ENCODE measurements around the gene CEBPA.
A peak's percentile ranks its signal among the peaks of the same experiment; 100 is the strongest.

CEBPA gene

GRCh38 chr19:33302175-33302973 lies at the start of gene CEBPA:
Gene CEBPA (minus strand): TSS chr19:33302534. CDS start chr19:33302414, 120 bp downstream.
- DNase-seq, result peak; percentile 65

DNA sequence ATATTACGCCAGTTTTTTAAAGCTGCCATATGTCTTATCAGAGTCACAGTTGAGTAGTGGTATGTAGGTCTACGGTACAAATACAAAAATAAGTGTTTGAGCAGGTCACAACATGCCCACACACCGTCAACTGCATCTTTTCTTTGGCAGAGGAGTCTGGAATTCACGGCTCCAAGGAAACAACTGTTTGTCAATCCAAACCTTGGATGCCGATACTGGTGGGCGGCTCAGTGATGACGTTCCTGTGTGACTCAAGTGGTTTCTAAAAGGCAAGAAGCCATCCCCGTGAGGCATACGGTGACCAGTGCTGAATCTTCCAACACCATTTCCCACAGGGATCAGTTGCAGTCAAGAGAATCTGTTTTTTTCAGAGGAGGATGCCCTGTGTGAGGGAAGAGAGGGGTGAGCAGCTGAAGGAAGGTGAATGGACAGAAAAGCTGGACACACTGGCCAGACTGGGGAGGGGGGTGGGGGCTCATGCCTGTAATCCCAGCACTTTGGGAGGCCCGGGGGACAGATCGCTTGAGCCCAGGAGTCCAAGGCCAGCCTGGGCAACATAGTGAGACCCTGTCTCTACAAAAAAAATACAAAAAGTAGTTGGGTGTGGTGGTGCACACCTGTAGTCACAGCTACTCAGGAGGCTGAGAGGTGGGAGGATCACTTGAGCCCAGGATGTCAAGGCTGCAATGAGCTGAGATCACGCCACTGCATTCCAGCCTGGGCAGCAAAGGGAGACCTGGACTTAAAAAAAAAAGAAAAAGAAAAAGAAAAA lies 48.4 kb upstream of the CEBPA start:
- DNase-seq, result no peak

- DNase-seq, result no peak
These were observed 47.3 kb upstream of the CEBPA start for GRCh38 chr19:33349319-33350289.

DNA sequence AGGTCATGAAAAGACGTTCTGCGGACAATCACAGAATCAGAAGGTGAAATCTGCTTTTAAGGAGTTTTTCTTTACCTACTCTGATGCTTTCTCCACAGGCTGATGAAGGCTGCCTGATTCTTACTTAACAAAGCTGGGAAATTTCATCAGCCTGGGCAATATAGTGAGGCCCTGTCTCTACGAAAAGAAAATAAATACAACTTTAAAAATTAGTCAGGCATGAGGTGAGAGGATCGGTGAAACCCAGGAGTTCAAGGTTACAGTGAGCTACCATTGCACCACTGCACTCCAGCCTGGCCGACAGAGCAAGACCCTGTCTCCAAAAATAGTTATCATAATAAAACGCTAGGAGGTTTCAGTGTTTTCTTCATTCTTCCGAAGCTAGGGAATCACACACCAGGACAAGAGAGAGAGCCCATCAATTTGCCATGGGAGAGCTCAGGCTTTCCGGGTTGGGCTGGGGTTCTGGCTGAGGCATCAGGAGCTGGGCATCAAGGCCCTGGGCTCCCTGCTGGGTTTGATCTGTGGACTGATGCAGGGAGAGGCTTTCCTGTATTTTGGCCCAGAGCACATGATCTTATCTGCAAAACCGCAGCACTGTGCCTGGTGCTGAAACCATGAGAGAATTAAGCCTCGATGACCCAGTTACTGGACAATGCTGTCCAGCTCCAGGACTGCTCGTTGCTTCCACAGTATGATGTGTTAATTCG lies 46.1 kb upstream of the CEBPA start:
- DNase-seq, result no peak

- no peak for DNase-seq
These were observed 45.0 kb upstream of the CEBPA start for GRCh38 chr19:33347300-33347699.

DNA sequence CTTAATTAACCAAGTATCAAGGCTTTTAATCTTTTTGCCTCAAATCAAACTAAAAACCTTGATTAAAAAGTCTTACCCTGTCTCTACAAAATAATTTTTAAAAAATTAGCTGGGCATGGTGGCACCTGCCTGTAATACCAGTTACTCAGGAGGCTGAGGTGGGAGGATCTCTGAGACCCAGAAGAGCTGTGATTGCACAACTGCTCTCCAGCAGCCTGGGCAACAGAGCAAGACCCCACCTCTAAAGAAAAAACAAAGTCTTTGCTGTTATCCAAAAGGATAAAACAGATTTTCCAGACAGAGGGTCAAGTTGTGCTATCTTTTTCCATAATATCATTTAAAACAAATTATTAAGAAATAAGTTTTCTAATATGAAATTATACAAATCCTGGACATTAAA lies 44.3 kb upstream of the CEBPA start:
- no peak for DNase-seq

DNA sequence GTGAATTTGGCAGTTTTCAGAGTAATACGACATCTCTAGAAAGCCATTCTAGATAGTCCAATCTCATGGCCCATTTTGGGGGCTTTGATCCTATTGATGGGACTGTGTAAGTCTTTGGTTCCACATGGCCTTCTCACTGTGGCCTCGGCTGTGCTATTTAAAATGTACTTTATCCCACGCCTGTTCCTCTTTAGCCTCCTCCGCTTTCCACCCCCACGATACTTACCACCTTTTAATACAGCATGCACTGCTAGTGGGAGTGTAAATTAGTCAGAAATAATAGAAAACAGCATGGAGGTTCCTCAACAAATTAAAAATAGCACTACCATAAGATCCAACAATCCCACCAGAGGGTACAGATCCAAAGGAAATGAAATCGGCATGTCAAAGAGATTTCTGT lies 42.8 kb upstream of the CEBPA start:
- no peak for DNase-seq

DNA sequence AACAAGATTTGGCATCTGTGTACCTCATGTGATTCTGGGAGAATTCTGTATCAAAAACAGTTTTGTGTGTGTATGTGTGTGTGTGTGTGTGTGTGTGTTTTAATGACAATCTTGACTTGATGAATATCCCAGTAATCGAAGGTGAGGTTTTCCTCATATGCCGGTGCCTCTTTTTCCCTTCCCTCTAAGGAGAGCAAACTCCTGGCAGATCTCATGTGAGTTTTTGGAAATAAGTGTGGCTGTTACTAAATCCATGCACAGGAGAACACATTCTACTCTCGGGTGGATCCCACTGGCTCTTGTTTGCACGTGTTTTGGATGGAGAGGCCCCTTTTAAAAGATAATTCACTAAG lies 42.2 kb upstream of the CEBPA start:
- DNase-seq, result no peak

DNA sequence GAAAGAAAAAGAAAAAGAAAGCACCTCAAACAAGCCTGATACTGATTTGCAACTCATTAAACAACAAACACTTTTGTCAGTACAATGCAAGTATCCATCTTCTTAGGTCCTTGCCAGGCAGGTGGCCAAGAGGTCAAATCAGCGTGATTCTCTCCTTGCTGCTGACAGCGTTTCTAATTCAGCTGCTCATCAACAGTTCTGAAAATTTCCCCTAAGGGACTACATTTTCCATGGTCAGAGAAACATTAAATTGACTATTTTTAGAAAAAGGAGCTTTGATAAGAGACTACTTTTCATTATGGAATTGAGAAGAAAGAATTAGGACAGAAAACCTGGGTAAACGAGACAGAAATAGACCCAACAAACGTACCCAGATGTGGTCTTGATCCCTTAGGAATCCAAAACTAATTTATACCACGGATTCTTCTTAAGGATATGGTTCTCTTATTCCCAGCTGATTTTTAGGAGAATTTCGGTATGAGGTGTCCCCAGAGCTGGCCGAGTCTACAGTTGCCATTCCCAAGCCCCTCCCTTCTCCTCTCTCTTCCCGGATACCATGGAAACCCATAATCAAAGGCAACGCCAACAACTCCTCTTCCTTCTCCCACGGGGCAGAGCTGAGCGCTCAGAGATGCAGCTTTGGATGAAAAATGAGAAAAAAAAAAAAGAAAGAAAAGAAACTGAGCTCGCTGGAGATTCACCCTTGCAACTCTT lies 41.7 kb upstream of the CEBPA start:
- DNase-seq, result no peak

GRCh38 chr19:33343301-33343700 lies 41.0 kb upstream of the CEBPA start:
- DNase-seq, result no peak

DNA sequence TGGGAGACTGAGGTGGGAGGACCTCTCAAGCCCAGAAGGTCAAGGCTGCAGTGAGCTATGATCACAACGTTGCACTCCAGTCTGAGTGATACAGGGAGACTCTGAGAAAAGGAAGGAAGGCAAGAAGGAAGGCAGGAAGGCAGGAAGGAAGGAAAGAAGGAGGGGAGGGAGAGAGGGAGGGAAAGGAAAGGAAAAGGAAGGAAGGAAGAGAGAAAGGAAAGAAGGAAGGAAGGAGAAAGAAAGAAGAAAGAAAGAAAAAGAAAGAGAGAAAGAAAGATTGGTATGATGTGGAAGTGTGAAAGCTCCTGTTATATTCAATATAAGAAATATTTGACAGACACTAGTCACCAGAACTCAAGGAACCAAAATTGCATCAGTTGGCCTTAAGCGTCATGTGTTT lies 38.7 kb upstream of the CEBPA start:
- DNase-seq, result no peak

DNA sequence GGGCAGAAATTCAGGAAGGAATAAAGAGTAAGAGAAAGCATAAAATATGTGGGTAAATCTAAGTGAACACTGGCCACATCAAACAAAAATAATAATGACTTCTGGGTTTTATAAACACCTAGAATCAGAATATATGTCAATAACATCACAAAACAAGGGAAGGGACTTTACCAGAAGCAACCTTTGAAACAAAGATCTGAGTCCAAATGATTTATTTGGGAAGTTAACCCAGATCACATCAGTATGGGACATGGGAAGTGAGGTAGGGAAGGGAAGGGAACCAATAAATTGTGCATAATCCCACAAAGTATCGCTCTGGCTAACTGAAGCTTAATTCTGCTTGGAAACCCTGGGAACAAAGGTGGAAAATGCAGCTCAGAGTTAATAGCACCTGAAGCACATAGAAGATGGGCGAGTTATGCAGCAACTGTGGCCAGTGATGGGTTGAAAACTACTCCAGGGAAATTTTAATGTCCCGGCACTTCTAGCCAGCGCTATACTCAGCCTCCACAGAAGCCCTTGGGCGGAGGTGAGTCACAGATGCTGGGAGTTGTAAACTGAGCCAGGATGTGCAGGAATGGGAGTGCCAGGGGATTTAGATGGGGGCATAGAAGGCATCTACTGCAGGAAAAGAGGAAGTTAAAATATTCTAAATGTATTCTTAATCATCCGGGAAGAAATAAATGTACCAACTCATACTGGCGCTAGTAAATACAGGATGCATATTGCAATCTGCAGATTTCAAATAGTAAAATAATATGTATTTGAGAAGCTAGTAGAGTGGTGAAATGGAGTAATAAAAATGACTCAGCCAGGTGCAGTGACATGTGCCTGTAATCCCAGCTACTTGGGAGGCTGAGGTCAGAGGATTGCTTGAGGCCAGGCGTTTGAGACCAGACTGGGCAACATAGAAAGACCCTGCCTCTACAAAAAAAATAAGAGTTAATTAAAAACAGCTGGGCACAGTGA lies 37.0 kb upstream of the CEBPA start:
- DNase-seq, result no peak

- DNase-seq, result no peak
These were observed 33.1 kb upstream of the CEBPA start for GRCh38 chr19:33335446-33335845.

DNA sequence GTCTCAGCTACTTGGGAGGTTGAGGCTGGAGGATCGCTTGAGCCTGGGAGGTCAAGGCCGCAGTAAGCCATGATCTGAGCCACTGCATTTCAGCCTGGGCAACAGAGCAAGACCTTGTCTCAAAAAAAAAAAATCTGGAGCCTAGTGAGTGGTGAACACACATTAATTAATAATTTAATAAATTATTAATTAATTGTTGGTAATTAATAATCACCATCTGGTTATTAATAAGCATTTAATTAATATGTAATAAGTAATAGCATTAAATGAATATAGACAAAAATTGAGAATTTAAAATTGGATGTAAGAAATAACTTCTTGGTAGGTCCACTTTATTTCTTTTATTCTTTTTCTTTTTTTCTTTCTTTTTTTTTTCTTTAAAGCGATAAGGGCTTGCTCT lies 31.9 kb upstream of the CEBPA start:
- DNase-seq, result no peak

DNA sequence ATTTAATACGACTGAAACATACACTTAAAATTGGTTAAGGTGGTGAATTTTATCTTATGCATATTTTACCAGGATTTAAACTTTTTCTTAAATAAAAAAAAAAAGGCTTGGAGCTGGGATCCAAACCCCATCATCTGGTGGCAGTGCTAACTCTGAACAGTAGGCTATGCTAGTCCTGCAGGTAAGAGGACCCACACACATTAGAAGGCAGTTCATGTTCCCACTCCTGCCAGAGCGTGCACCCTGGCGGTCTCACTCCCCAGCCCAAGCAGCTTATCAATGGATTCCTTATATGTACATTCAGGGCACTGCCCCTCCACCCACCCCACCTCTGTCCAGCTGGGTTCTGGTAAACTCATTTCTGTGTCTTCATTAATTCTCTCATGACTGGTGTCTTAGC lies 31.3 kb upstream of the CEBPA start:
- no peak for DNase-seq

- no peak for DNase-seq
These were observed 30.8 kb upstream of the CEBPA start for GRCh38 chr19:33333151-33333550.

DNA sequence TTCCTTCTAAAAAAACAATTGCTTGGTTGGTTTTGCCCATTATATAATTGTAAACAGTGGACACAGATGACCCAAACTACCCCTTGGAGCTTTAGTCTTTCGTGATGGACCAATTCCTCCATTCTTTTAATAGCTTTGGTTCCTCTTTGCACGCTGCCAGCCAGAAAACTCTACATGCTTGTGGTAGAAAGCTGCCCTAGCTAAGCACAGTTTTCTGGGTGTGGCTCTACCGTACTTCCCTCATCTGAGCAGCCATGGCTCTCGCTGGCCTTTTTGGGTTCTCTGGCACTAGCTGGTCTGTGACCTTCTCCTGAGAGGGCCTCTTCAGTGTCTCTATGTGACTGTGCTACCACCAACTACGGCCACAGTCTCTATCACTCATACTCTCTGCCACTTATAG lies 29.9 kb upstream of the CEBPA start:
- DNase-seq, result no peak

DNA sequence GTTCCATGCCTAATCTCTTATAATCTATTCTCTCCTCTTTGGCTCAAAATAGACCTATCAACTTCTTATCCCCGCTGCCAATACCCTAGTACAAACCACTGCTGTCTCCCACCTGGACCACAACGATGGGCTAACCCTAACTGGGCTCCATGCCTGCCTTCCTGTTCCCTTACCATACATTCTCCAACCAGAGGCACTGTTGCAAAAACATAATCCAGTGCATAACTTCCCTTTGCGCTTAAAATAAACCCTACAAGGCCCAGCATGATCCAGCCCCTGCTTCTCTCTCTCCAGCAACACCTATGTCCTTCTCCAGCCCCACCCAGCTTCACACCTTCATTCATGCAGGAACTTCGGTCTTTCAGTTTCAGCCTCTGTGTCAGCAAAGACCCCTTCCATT lies 27.4 kb upstream of the CEBPA start:
- no peak for DNase-seq

GRCh38 chr19:33329060-33329459 lies 26.7 kb upstream of the CEBPA start:
- no peak for DNase-seq

DNA sequence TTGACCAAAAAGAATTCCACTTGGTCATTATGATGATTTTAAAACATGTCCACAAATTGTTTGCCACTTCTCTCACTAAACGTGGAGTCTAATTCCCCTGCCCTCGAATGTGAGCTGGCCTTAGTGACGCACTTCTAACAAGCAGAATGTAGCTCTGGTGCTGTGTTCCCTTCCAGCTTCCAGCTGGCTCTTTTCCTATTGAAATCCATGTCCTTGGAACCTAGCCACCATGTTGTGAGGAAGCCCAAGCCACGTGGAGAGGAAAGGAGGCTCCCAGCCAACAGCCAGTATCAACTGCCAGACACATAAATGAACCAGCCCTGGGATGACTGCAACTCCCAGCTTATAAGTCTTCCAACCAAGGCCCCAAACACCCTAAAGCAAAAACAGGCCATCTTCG lies 23.6 kb upstream of the CEBPA start:
- DNase-seq, result no peak

GRCh38 chr19:33324628-33325027 lies 22.3 kb upstream of the CEBPA start:
- DNase-seq, result no peak
